Neural cell (in vitro differentiated cells): Measurements from ENCODE around the gene PDXDC1.

Experiments used
- CTCF ChIP-seq: fragments of 450-650 bp; IDR thresholded peaks from 2 replicates; pipeline ENCODE4 v1.5.1; 2014; ENCODE audit warnings: antibody characterized with exemption, mild to moderate bottlenecking, moderate library complexity; ENCODE audit not compliant: poor library complexity, severe bottlenecking
- EP300 ChIP-seq: fragments of 450-650 bp; conservative IDR thresholded peaks from 2 replicates; pipeline ENCODE4 v1.6.1; 2014; ENCODE audit warnings: antibody characterized with exemption, mild to moderate bottlenecking, moderate library complexity; ENCODE audit not compliant: poor library complexity, severe bottlenecking
- MXI1 ChIP-seq: fragments of 450-650 bp; conservative IDR thresholded peaks from 2 replicates; pipeline ENCODE4 v1.6.1; 2014; ENCODE audit warnings: antibody characterized with exemption, mild to moderate bottlenecking; ENCODE audit not compliant: poor library complexity, severe bottlenecking
- REST ChIP-seq: IDR thresholded peaks from 2 replicates; pipeline ENCODE4 v1.6.1; 2012; ENCODE audit warnings: borderline replicate concordance

- TF ChIP-seq REST (no peak), EP300 (no peak), CTCF (no peak), MXI1 (no peak)
Observed at GRCh38 chr16:15032547-15033308, 57.9 kb downstream of the PDXDC1 start.
